Uterus (tissue), 4 donors: Measurements from ENCODE around the gene BHLHA15. TPM values are rescaled to one million over a fixed set of nuclear protein-coding genes. Genes with fewer than 3 reads are reported as not detected.

Experiments used
- DNase-seq, 2 donors: peaks; one replicate each; pipeline ENCODE4 v3.0.0-alpha.2; 2019 to 2020
- H3K27ac ChIP-seq, 2 donors: fragments of 200-600 bp; sonication (generic); 1 replicate in 1 of 2; 2 replicates in 1 of 2; pipeline ENCODE4 v1.5.1; 2016 to 2018
- H3K27me3 ChIP-seq, 2 donors: fragments of 200-600 bp; sonication (generic); one replicate each; pipeline ENCODE4 v1.5.1; 2018 to 2019; ENCODE audit warnings: control low read depth in 1 of 2
- H3K36me3 ChIP-seq, 2 donors: fragments of 200-600 bp; sonication (generic); one replicate each; pipeline ENCODE4 v1.5.1; 2019; ENCODE audit warnings: control low read depth in 1 of 2
- H3K4me1 ChIP-seq, 2 donors: fragments of 200-600 bp; sonication (generic); one replicate each; pipeline ENCODE4 v1.5.1; 2018 to 2019; ENCODE audit warnings: control low read depth in 1 of 2
- H3K4me3 ChIP-seq, 2 donors: fragments of 200-600 bp; sonication (generic); 1 replicate in 1 of 2; 2 replicates in 1 of 2; pipeline ENCODE4 v1.5.1; 2018 to 2019; ENCODE audit warnings: mild to moderate bottlenecking in 1 of 2
- H3K9me3 ChIP-seq, 2 donors: fragments of 200-600 bp; sonication (generic); one replicate each; pipeline ENCODE4 v1.5.1; 2019; ENCODE audit warnings: control low read depth in 1 of 2
- CTCF ChIP-seq, 4 experiments: fragments of 200-600 bp in 2 of 4; fragments of 450-650 bp in 2 of 4; sonication (generic) in 2 of 4; IDR thresholded peaks; one replicate each; pipeline ENCODE4 v1.5.1; 2016 to 2019; ENCODE audit warnings: antibody characterized with exemption in 4 of 4, mild to moderate bottlenecking in 2 of 4, moderate library complexity in 1 of 4
- POLR2A ChIP-seq, 2 donors: fragments of 450-650 bp; IDR thresholded peaks; one replicate each; pipeline ENCODE4 v1.6.1; 2016; ENCODE audit warnings: antibody characterized with exemption in 2 of 2, mild to moderate bottlenecking in 1 of 2, moderate library complexity in 1 of 2
- intact Hi-C: fragments of 100-400 bp; cut with DNase I; formaldehyde crosslinking; loops from one replicate; pipeline ENCODE4 v1.15.1; 2023; ENCODE audit warnings: low total_unique reads
- total RNA-seq, 4 donors: library from RNA; depleted of rRNA in 3 of 4; stranded (reverse); fragments of >200 nt in 3 of 4; gene quantifications; one replicate each; pipeline versions ENCODE4 v1.1.0 to v1.2.4, GENCODE V29; 2014 to 2023
- donor health status: DM: yes; HTN: yes; CAD: no.

BHLHA15 gene
- total RNA-seq, 4 donors from 2014 or later = 0.41 to 1.6 TPM; not detected in 2

GRCh38 chr7:98254951-98255610 is 43.8 kb downstream of the BHLHA15 start:
- Histone ChIP-seq H3K4me3 (no peak overlapping the region), H3K4me1 (peaks cover 0 to 8% of the 10 kb centered on the region in 2 donors), H3K9me3 (no peaks in the 10 kb centered on the region), H3K27ac (no peak overlapping the region), H3K27me3 (no peaks in the 10 kb centered on the region), H3K36me3 (no peaks in the 10 kb centered on the region)
- intact Hi-C loops = no loop called here
- no peak for DNase-seq
- no peak for TF ChIP-seq CTCF (IDR thresholded peaks at IDR 0.05)
- no peak for TF ChIP-seq POLR2A (IDR thresholded peaks at IDR 0.05)

DNA sequence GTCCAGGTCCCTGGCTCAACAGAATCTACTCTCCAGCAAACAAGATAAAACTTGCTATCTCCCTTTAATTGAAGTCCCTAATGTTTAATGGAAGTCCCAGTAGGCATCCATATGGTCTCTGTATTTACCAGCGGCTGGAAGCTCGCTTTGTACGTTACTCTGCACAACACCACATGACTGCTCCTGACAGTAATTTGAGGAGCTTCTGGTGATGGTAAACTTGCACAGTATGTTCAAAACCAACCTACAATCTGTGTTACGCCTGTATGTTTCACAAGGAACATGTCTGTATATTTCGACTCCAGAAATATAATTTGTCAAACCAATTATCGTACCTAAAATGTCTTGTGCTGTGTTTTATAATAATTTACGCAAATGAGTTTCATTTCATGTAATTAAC is 45.2 kb downstream of the BHLHA15 start:
- Histone ChIP-seq H3K4me1 (peaks cover 0 to under 1% of the 10 kb centered on the region in 2 donors), H3K9me3 (no peaks in the 10 kb centered on the region), H3K27me3 (no peaks in the 10 kb centered on the region), H3K27ac (no peak overlapping the region), H3K4me3 (no peak overlapping the region), H3K36me3 (no peaks in the 10 kb centered on the region)
- intact Hi-C loops = no loop called here
- TF ChIP-seq CTCF (IDR thresholded peaks at IDR 0.05) = no peak
- no peak for TF ChIP-seq POLR2A (IDR thresholded peaks at IDR 0.05)
- no peak for DNase-seq

DNA sequence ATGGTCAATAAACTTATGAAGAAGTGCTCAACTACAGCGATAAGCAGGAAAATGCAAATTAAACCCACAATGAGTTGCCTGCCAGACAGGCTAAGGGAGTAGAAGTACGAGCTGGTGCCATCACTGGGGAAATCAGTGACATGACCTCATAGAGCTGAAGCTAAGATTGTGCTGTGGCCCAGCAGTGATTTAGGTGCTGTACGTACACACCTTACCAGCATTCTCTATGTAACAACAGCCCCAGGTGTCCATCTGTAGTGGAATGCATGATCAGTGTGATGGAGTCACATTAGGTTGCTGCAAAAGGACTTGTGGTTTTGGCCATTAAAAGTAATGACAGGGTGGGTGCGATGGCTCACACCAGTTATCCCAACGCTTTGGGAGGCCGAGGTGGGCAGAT is 46.5 kb downstream of the BHLHA15 start:
- H3K4me3 ChIP-seq = no peak overlapping the region
- intact Hi-C loops = no loop called here
- no peak for TF ChIP-seq POLR2A (IDR thresholded peaks at IDR 0.05)
- no peak for TF ChIP-seq CTCF (IDR thresholded peaks at IDR 0.05)
- no peak for DNase-seq
- H3K36me3 ChIP-seq = no peaks in the 10 kb centered on the region
- no peaks in the 10 kb centered on the region for H3K9me3 ChIP-seq
- H3K4me1 ChIP-seq = no peaks in the 10 kb centered on the region
- no peak overlapping the region for H3K27ac ChIP-seq
- H3K27me3 ChIP-seq = no peaks in the 10 kb centered on the region

Other genes with a start within 250 kb of the BHLHA15 start
- gene OCM2, start 221.2 kb upstream of the BHLHA15 start, total RNA-seq = not detected
- 10 to 100 TPM in 3 of 4 donors, 1 to 10 TPM in 1; 5.9 to 23.3 (median 14.8) TPM for gene LMTK2, start 104.6 kb upstream of the BHLHA15 start, total RNA-seq
- 10 to 100 TPM in 2 of 4 donors, 1 to 10 TPM in 2; 3.1 to 52.6 (median 16.7) TPM for gene TECPR1, start 40.8 kb downstream of the BHLHA15 start, total RNA-seq
- 100 to 1,000 TPM in 1 of 4 donors, 10 to 100 TPM in 2, 1 to 10 TPM in 1; 8.5 to 161 (median 28.1) TPM for gene BRI3, start 70.2 kb downstream of the BHLHA15 start, total RNA-seq
- 1 to 10 TPM in 3 of 4 donors, not detected in 1; 1.0 to 4.3 (median 2.1) TPM for gene BAIAP2L1, start 189.7 kb downstream of the BHLHA15 start, total RNA-seq